GM15510 (cell line): ENCODE results near the gene STRBP.

ENCODE experiments used
- POLR2A ChIP-seq: IDR thresholded peaks from 3 replicates; pipeline ENCODE4 v1.6.1; 2011; ENCODE audit warnings: borderline replicate concordance; ENCODE audit not compliant: insufficient read length; ENCODE audit errors: extremely low read depth

Gene STRBP

GRCh38 chr9:123085916-123086315, 182.5 kb downstream of the STRBP start:
- TF ChIP-seq POLR2A = no peak

- TF ChIP-seq POLR2A = no peak
These were observed 184.1 kb downstream of the STRBP start for GRCh38 chr9:123084256-123084655.

- TF ChIP-seq POLR2A = no peak
These were observed 184.7 kb downstream of the STRBP start for GRCh38 chr9:123083680-123084079.

GRCh38 chr9:123081824-123082223, 186.6 kb downstream of the STRBP start:
- TF ChIP-seq POLR2A = no peak

DNA sequence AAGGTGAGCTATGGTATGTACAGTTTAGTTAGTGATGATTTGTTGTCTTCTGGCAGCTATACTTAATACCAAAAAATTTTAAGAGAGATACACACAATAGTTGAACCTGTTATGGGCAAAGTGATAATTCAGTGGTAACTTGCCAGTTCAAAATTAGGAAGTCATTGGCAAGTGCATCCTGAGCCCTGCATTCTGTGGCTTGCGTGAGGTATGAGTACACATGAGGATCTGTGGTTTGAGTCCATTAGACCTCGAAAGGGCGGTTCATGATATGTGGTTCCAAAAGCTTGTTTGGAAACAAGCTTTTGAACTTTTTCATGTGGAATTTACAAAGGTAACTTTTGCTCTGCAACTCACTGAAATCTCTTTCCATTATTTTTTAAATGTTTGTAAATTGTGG, 187.9 kb downstream of the STRBP start:
- TF ChIP-seq POLR2A = no peak

GRCh38 chr9:123074628-123075027, 193.8 kb downstream of the STRBP start:
- TF ChIP-seq POLR2A = no peak

DNA sequence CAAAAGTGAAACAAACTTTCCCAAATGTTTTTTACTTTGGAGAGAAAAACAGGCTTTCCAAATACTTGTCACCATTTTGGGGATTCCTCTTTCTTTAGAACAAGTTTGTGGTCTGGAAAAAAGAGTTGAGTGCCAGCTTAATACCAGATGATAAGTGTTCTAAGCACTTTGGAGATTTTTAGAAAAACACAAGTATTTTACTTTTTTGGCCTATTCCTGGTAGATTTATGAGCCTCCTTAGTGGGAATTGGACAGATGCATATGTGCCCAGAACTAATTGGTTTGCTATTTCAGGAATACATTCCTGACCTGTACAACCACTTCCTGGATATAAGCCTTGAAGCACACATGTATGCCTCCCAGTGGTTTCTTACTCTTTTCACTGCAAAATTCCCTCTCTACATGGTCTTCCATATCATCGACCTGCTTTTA, 194.4 kb downstream of the STRBP start:
- TF ChIP-seq POLR2A = no peak

GRCh38 chr9:123073441-123073840, 194.9 kb downstream of the STRBP start:
- no peak for TF ChIP-seq POLR2A

DNA sequence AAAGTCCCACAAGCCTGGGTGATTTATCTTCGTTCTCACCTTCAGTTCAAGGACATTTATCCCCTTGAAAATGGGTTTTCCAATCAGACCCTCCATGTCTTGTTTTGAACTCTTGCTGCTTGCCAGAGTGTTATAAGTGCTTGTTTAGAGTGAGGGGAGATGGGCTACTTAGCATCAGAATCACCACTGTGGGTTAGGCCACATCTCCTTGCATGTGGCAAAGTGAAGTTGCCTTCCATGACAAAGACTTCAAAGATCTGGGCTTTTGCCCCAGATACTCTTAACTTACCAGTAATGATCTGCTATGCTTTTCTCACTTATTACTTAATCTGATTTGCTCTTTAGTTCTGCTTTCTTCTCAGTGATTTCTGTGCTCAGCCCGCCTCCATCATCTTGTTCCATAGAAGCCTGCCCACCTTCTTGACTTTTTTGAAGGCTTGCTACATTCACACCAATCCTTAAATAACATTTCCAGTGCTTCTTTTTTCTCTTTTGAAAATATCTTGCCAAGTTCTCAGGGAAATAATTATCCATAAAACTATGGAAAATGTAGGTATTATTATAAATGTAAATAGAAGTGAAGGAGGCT, 195.9 kb downstream of the STRBP start:
- TF ChIP-seq POLR2A = no peak
